Trophoblast cell (in vitro differentiated cells and primary cell): Measurements from ENCODE around the gene TBX20.
"Not testable (repeated sequence)": the region's sequence is repeated elsewhere in the genome, so short reads cannot be mapped to it uniquely, and the experiment has no call there.

Experiments
- DNase-seq, 2 donors: peaks; one replicate each; pipeline ENCODE4 v3.0.0-alpha.2; 2016
- H2AFZ ChIP-seq: 2 replicates; pipeline ENCODE4 v1.6.1; 2013; ENCODE audit warnings: low read length, moderate library complexity, mild to moderate bottlenecking; ENCODE audit not compliant: insufficient read depth, poor library complexity
- H2AK5ac ChIP-seq: 2 replicates; pipeline ENCODE4 v1.6.1; 2013; ENCODE audit warnings: mild to moderate bottlenecking, low read length
- H2BK120ac ChIP-seq: 2 replicates; pipeline ENCODE4 v1.6.1; 2013; ENCODE audit warnings: low read length, mild to moderate bottlenecking, moderate library complexity; ENCODE audit not compliant: insufficient read depth, poor library complexity
- H2BK12ac ChIP-seq: 2 replicates; pipeline ENCODE4 v1.6.1; 2013; ENCODE audit warnings: mild to moderate bottlenecking, low read length, moderate library complexity
- H2BK5ac ChIP-seq: 2 replicates; pipeline ENCODE4 v1.6.1; 2013; ENCODE audit warnings: low read length, low read depth, moderate library complexity, mild to moderate bottlenecking; ENCODE audit not compliant: poor library complexity
- H3K14ac ChIP-seq: 2 replicates; pipeline ENCODE4 v1.6.1; 2013; ENCODE audit warnings: mild to moderate bottlenecking, low read length
- H3K18ac ChIP-seq: 2 replicates; pipeline ENCODE4 v1.6.1; 2013; ENCODE audit warnings: mild to moderate bottlenecking, low read length
- H3K23ac ChIP-seq: 2 replicates; pipeline ENCODE4 v1.6.1; 2013; ENCODE audit warnings: low read length
- H3K27ac ChIP-seq: 2 replicates; pipeline ENCODE4 v1.5.1; 2013; ENCODE audit warnings: low read depth, mild to moderate bottlenecking, inconsistent platforms, low read length, moderate library complexity
- H3K27me3 ChIP-seq: 2 replicates; pipeline ENCODE4 v1.6.1; 2013; ENCODE audit warnings: inconsistent platforms, mild to moderate bottlenecking, low read length, moderate library complexity; ENCODE audit not compliant: insufficient read depth
- H3K36me3 ChIP-seq, 2 experiments: 1 replicate in 1 of 2; 2 replicates in 1 of 2; pipeline ENCODE4 v1.6.1; 2013; ENCODE audit warnings: low read length in 2 of 2, mild to moderate bottlenecking in 2 of 2, moderate library complexity in 1 of 2; ENCODE audit not compliant: insufficient read depth in 2 of 2, control insufficient read depth in 1 of 2
- H3K4ac ChIP-seq: 2 replicates; pipeline ENCODE4 v1.6.1; 2013; ENCODE audit warnings: low read depth, mild to moderate bottlenecking, low read length, moderate library complexity
- H3K4me1 ChIP-seq, 2 experiments: 1 replicate in 1 of 2; 2 replicates in 1 of 2; pipeline ENCODE4 v1.6.1; 2013; ENCODE audit warnings: low read length in 2 of 2, mild to moderate bottlenecking in 2 of 2, moderate library complexity in 1 of 2; ENCODE audit not compliant: insufficient read depth in 2 of 2, control insufficient read depth in 1 of 2
- H3K4me2 ChIP-seq: 2 replicates; pipeline ENCODE4 v1.6.1; 2013; ENCODE audit warnings: inconsistent platforms, mild to moderate bottlenecking, low read length, moderate library complexity
- H3K4me3 ChIP-seq: 2 replicates; pipeline ENCODE4 v1.5.1; 2013; ENCODE audit warnings: mild to moderate bottlenecking, low read depth, low read length, inconsistent platforms
- H3K79me1 ChIP-seq: one replicate; pipeline ENCODE4 v1.6.1; 2013; ENCODE audit warnings: low read length
- H3K79me2 ChIP-seq: 2 replicates; pipeline ENCODE4 v1.6.1; 2013; ENCODE audit warnings: low read length, mild to moderate bottlenecking; ENCODE audit not compliant: control insufficient read depth, insufficient read depth, poor library complexity
- H3K9ac ChIP-seq: 2 replicates; pipeline ENCODE4 v1.6.1; 2013; ENCODE audit warnings: mild to moderate bottlenecking, low read length
- H3K9me3 ChIP-seq: 2 replicates; pipeline ENCODE4 v1.6.1; 2013; ENCODE audit warnings: low read depth, mild to moderate bottlenecking, control low read depth, inconsistent platforms, low read length; ENCODE audit not compliant: insufficient read depth
- H4K12ac ChIP-seq: 2 replicates; pipeline ENCODE4 v1.6.1; 2013; ENCODE audit warnings: low read depth, mild to moderate bottlenecking, low read length, moderate library complexity
- H4K8ac ChIP-seq: 2 replicates; pipeline ENCODE4 v1.6.1; 2013; ENCODE audit warnings: low read depth, mild to moderate bottlenecking, low read length, moderate library complexity
- H4K91ac ChIP-seq: one replicate; pipeline ENCODE4 v1.6.1; 2013; ENCODE audit warnings: low read depth, mild to moderate bottlenecking, low read length, moderate library complexity
- WGBS: extraction: QIAGEN DNeasy Blood & Tissue Kit; methylation state at CpG from one replicate; pipeline ENCODE4 v1.1.7; 2013; ENCODE audit warnings: missing lambda C conversion rate; ENCODE audit not compliant: insufficient read length, insufficient coverage; ENCODE audit errors: extremely low coverage; 5-methylcytosine and 5-hydroxymethylcytosine counted together

Gene TBX20

DNA sequence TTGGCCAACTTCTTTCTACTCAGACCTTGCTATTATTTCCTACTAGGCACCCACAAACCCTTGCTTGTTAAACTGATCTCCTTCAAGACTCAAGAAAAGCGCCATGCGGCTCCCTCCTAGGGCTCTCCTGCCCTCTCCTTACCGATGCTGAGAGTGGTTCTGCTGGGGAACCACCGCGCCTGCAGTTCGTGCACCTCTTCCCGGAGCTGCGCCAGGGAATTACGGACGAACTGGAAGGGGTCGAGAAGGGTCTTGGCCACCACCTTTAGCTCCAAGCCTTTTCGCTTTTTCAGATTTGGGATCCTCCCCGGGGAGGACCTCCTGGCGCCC lies 68.4 kb downstream of the TBX20 start:
- H3K18ac ChIP-seq, H4K12ac ChIP-seq, H4K8ac ChIP-seq, H2BK12ac ChIP-seq, H3K4ac ChIP-seq, H2AFZ ChIP-seq, H3K4me1 ChIP-seq, DNase-seq, H3K9me3 ChIP-seq, H3K14ac ChIP-seq, H3K79me1 ChIP-seq, H3K36me3 ChIP-seq, H3K23ac ChIP-seq, H3K27ac ChIP-seq, H3K79me2 ChIP-seq, H3K9ac ChIP-seq, H2BK5ac ChIP-seq, H2AK5ac ChIP-seq, H3K27me3 ChIP-seq, H2BK120ac ChIP-seq: not testable (repeated sequence)
- Histone ChIP-seq H3K4me3 (peak overlapping the region; percentile 72), H4K91ac (peak overlapping the region; percentile 86), H3K4me2 (peak overlapping the region; percentile 84)
- WGBS: no CpG with 5 or more reads among the region's 14 CpGs

DNA sequence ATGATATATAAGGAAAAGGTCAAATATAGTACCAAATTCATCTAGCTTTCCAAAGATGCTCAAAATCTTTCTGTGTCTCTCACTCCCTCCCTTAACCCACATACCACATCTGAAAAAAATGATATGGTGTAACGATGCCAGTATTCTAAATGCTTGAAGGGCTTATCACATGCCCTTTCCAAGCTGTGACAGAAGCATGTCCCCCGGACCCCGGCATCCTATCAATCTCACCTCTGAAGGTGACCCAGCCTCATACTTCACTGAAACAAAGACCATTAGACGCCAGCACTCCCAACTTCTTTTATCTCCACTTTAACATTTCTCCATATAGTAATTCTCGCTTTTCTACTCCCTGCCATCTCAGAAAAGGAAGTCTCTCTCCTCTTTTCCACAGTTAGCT lies 68.9 kb downstream of the TBX20 start:
- not testable (repeated sequence) for H2BK120ac ChIP-seq, H3K79me1 ChIP-seq, DNase-seq

DNA sequence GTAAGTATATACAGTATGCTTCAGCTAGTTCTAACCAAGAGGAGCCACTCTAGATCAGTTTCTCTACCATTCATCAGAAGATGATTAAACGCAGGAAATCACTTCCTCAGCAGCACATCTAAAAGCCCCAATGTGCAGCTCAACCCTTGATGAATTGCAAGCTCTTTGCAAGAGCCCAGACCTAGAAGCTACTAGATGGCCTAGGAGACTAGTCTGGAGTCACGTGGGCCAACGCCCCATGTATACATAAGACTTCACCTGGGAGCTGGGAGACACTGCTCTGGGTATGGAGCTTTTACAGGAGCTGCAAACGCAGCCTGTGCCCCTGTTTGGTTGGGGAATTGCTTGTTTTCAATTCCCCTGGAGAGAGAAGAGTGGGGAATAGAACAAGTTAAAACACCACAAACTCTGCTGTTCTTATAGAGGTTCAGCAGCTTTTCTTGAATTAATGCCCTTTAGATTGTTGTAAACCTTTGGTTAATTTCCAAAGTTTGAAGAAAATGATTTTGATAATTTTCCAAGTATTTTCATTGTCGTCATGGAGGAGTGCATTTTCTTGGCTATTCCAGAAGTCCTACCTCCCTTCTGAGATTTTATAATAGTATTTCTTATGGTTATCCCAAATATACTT lies 69.9 kb downstream of the TBX20 start:
- not testable (repeated sequence) for H3K4me2 ChIP-seq, H4K91ac ChIP-seq, H2AK5ac ChIP-seq, H3K79me2 ChIP-seq, H4K12ac ChIP-seq, H3K36me3 ChIP-seq, H3K4ac ChIP-seq, H3K23ac ChIP-seq, H4K8ac ChIP-seq, DNase-seq, H3K9ac ChIP-seq, H3K14ac ChIP-seq, H3K79me1 ChIP-seq, H3K27ac ChIP-seq, H3K18ac ChIP-seq, H2AFZ ChIP-seq, H3K27me3 ChIP-seq, H2BK5ac ChIP-seq, H2BK12ac ChIP-seq, H3K4me1 ChIP-seq, H3K9me3 ChIP-seq, H2BK120ac ChIP-seq, H3K4me3 ChIP-seq
- WGBS: no CpG with 5 or more reads among the region's 5 CpGs

More for the DNA sequence above, 68.9 kb downstream of the TBX20 start:
- H2BK12ac ChIP-seq, H3K4ac ChIP-seq, H3K4me2 ChIP-seq, H3K27ac ChIP-seq, H4K12ac ChIP-seq, H3K36me3 ChIP-seq, H2AFZ ChIP-seq, H3K23ac ChIP-seq, H3K27me3 ChIP-seq, H2BK5ac ChIP-seq, H2AK5ac ChIP-seq, H4K8ac ChIP-seq, H3K4me3 ChIP-seq, H3K14ac ChIP-seq, H3K9me3 ChIP-seq, H4K91ac ChIP-seq, H3K18ac ChIP-seq, H3K79me2 ChIP-seq, H3K9ac ChIP-seq, H3K4me1 ChIP-seq: not testable (repeated sequence)
- no CpG with 5 or more reads among the region's 5 CpGs for WGBS

DNA sequence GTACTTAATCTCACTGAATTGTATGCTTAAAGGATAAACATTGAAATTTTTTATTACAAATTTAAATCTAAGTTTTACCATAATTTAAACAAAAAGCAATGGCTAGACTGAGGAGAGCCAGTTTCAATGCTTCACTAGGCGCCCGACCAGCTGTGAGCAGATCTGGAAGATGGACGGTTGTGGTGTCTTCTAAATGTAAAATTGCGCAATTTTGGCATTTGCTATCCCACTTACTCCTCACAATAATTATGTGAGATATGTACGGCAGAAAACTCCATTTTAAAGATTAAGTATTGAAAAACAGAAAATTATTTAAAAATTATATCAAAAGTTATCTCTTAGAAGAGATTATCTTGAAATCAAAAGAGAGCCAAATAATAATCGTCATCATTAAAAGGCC lies 73.2 kb downstream of the TBX20 start:
- H3K27ac ChIP-seq, DNase-seq, H3K23ac ChIP-seq: not testable (repeated sequence)

More for the DNA sequence above, 73.2 kb downstream of the TBX20 start:
- not testable (repeated sequence) for H3K4me1 ChIP-seq, H3K14ac ChIP-seq, H3K4me3 ChIP-seq, H4K12ac ChIP-seq, H3K9me3 ChIP-seq, H2BK12ac ChIP-seq, H3K9ac ChIP-seq, H3K18ac ChIP-seq, H3K79me1 ChIP-seq, H2BK5ac ChIP-seq, H2AFZ ChIP-seq, H4K8ac ChIP-seq, H2AK5ac ChIP-seq, H4K91ac ChIP-seq, H3K4ac ChIP-seq, H2BK120ac ChIP-seq, H3K36me3 ChIP-seq, H3K79me2 ChIP-seq, H3K4me2 ChIP-seq, H3K27me3 ChIP-seq
- WGBS: no CpG with 5 or more reads among the region's 6 CpGs
